Memory B cell (primary cell): ENCODE results near the gene CSAG3.
"Not testable (repeated sequence)": the region's sequence is repeated elsewhere in the genome, so short reads cannot be mapped to it uniquely, and the experiment has no call there.

Experiments used
- ATAC-seq: fragments of 150-1000 bp; cut with Tn5 transposase; 2 replicates; pipeline ENCODE4 v1.10.0; 2021; ENCODE audit warnings: low read depth, mild to moderate bottlenecking, moderate library complexity
- DNase-seq, 2 donors: peaks; one replicate each; pipeline ENCODE4 v3.0.0; 2022; ENCODE audit warnings: low spot score in 2 of 2
- H3K27ac Mint-ChIP-seq: one replicate; pipeline ENCODE4 v1.8.0; 2022; ENCODE audit warnings: mild to moderate bottlenecking, moderate library complexity, mixed read lengths
- H3K27me3 Mint-ChIP-seq: one replicate; pipeline ENCODE4 v1.8.0; 2022; ENCODE audit warnings: mixed read lengths
- H3K36me3 Mint-ChIP-seq: one replicate; pipeline ENCODE4 v1.8.0; 2022; ENCODE audit warnings: mild to moderate bottlenecking, mixed read lengths
- H3K4me1 Mint-ChIP-seq: one replicate; pipeline ENCODE4 v1.8.0; 2022; ENCODE audit warnings: mixed read lengths
- H3K4me3 Mint-ChIP-seq: one replicate; pipeline ENCODE4 v1.8.0; 2022; ENCODE audit warnings: mild to moderate bottlenecking, moderate library complexity, mixed read lengths
- H3K9me3 Mint-ChIP-seq: one replicate; pipeline ENCODE4 v1.8.0; 2022; ENCODE audit warnings: mixed read lengths

The CSAG3 gene

GRCh38 chrX:152759544-152759943 lies 526 bp downstream of the CSAG3 start:
- not testable (repeated sequence) for H3K4me3 Mint-ChIP-seq, H3K27me3 Mint-ChIP-seq, H3K4me1 Mint-ChIP-seq, H3K36me3 Mint-ChIP-seq, ATAC-seq, DNase-seq, H3K27ac Mint-ChIP-seq, H3K9me3 Mint-ChIP-seq

GRCh38 chrX:152761582-152761981 lies 2.6 kb downstream of the CSAG3 start:
- not testable (repeated sequence) for H3K4me3 Mint-ChIP-seq, DNase-seq, H3K36me3 Mint-ChIP-seq, H3K4me1 Mint-ChIP-seq, ATAC-seq, H3K27ac Mint-ChIP-seq, H3K9me3 Mint-ChIP-seq, H3K27me3 Mint-ChIP-seq

GRCh38 chrX:152766562-152766961 lies 7.5 kb downstream of the CSAG3 start:
- not testable (repeated sequence) for H3K9me3 Mint-ChIP-seq, H3K4me1 Mint-ChIP-seq, H3K4me3 Mint-ChIP-seq, H3K36me3 Mint-ChIP-seq, ATAC-seq, DNase-seq, H3K27me3 Mint-ChIP-seq, H3K27ac Mint-ChIP-seq

DNA sequence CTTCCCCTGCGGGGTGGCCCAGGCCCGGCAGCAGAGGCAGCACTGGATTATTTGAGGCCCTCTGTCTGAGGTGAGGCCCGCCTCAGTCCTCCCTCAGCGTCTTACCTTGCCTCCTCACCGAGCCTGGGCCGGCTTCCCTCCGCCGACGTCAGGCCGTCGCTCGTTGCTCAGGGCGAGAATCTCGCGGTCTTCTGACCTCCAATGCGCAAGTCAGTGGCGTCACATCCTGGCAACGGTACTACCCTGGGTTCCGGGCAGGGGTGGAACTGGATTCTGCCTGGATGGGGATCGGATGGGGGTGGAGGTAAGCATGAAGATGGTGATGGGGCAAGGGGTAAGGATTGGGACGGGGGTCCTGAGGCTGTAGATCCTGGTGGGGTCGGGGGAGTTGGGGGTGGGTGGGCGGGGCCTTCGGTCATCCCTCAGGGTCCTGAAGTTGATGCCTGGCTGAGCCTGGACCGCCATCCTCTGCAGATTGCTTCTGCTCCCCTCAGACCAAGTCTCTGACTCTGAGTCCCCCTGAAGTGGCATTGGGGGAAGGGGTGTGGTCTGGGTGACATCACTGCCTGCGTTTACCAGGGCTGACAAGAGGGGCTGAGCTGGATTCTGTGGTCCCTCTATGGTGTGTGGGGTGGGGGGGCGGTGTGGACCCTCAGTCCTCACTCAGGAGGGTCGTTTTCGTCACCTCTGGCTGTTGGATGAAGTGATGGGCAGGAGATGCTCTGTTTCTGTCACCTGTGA lies 10.7 kb downstream of the CSAG3 start, which contains the start of gene MAGEA6:
MAGEA6 (minus strand) TSS at position 141 of the 741 bp plus-strand sequence. CDS start 2,039 bp downstream, outside the sequence.
- ATAC-seq = not testable (repeated sequence)

GRCh38 chrX:152787062-152787461 lies 28.0 kb downstream of the CSAG3 start:
- not testable (repeated sequence) for ATAC-seq, H3K27me3 Mint-ChIP-seq, H3K27ac Mint-ChIP-seq, H3K36me3 Mint-ChIP-seq, H3K9me3 Mint-ChIP-seq, DNase-seq, H3K4me1 Mint-ChIP-seq, H3K4me3 Mint-ChIP-seq

More for the DNA sequence above, 10.7 kb downstream of the CSAG3 start, which contains the start of gene MAGEA6:
- H3K36me3 Mint-ChIP-seq, H3K4me3 Mint-ChIP-seq, DNase-seq, H3K27me3 Mint-ChIP-seq, H3K4me1 Mint-ChIP-seq, H3K9me3 Mint-ChIP-seq, H3K27ac Mint-ChIP-seq: not testable (repeated sequence)

DNA sequence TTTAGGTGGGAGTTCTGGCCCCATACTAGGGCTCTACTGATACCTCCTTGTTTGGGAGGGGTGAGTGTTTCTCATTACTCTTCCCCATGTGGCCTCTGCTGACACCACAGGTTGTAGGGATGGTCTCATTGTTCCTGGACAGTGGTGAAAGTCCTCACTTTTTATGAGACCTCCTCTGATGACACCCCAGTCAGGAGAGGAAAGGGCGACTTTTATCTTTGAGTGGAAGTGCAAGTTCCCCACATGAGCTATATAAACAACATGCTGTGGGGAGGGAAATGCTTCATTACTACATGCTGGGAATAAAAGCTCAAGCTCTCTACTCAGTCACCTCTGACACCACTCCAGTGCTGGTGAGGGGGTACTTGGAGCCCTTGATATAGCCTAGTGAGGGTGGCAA lies 39.9 kb downstream of the CSAG3 start:
- H3K27me3 Mint-ChIP-seq = no peaks in the 10 kb centered on the region
- no peak overlapping the region for H3K27ac Mint-ChIP-seq
- ATAC-seq (no peak), DNase-seq (no peak)
- H3K9me3 Mint-ChIP-seq = no peaks in the 10 kb centered on the region
- no peaks in the 10 kb centered on the region for H3K36me3 Mint-ChIP-seq
- H3K4me3 Mint-ChIP-seq = no peak overlapping the region
- no peaks in the 10 kb centered on the region for H3K4me1 Mint-ChIP-seq

DNA sequence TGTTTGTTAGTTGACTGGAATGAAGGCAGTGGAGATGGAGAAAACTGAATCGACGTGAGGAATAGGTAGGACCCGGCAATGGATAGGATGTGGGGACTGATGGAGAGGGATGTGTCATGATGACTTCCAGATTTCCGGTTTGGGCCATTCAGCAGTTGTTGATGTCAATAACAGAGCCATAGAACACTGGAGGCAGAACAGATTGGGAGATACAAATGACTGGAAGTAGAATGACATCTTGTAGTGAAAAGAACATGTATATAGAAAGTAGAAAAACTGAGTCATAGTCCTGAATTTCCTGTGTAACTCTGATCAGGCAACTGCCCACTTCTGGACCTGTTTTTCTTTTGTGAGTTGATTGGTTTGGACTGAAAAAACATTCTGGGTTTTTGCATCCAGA lies 47.0 kb downstream of the CSAG3 start:
- no peak overlapping the region for H3K27ac Mint-ChIP-seq
- no peaks in the 10 kb centered on the region for H3K4me1 Mint-ChIP-seq
- no peak for ATAC-seq

More for the DNA sequence above, 47.0 kb downstream of the CSAG3 start:
- H3K36me3 Mint-ChIP-seq = no peaks in the 10 kb centered on the region
- DNase-seq = no peak
- H3K27me3 Mint-ChIP-seq = peaks cover 12% of the 10 kb centered on the region
- no peaks in the 10 kb centered on the region for H3K9me3 Mint-ChIP-seq
- H3K4me3 Mint-ChIP-seq = no peak overlapping the region
